Thyroid gland (tissue), 4 donors: Measurements from ENCODE around the gene BUD23. TPM values are rescaled to one million over a fixed set of nuclear protein-coding genes. Genes with fewer than 3 reads are reported as not detected.

ENCODE experiments used
- DNase-seq, 2 donors: peaks; one replicate each; pipeline ENCODE4 v3.0.0-alpha.2; 2019
- H3K27ac ChIP-seq, 3 donors: fragments of 200-600 bp; sonication (generic); 1 replicate in 2 of 3; 2 replicates in 1 of 3; pipeline ENCODE4 v1.5.1; 2016 to 2019; ENCODE audit warnings: mild to moderate bottlenecking in 1 of 3, moderate library complexity in 1 of 3
- H3K27me3 ChIP-seq: fragments of 200-600 bp; sonication (generic); one replicate; pipeline ENCODE4 v1.5.1; 2019
- H3K36me3 ChIP-seq, 2 donors: fragments of 200-600 bp; sonication (generic); one replicate each; pipeline ENCODE4 v1.5.1; 2016 to 2019
- H3K4me1 ChIP-seq, 2 donors: fragments of 200-600 bp; sonication (generic); one replicate each; pipeline ENCODE4 v1.5.1; 2017 to 2019
- H3K4me3 ChIP-seq, 3 donors: fragments of 200-600 bp; sonication (generic); replicated peaks in 1 of 3; 1 replicate in 2 of 3; 2 replicates in 1 of 3; pipeline ENCODE4 v1.5.1; 2016; ENCODE audit warnings: mild to moderate bottlenecking in 1 of 3
- H3K9me3 ChIP-seq: fragments of 200-600 bp; sonication (generic); one replicate; pipeline ENCODE4 v1.5.1; 2017
- POLR2A ChIP-seq, 2 donors: fragments of 450-650 bp; IDR thresholded peaks; one replicate each; pipeline ENCODE4 v1.6.1; 2017; ENCODE audit warnings: antibody characterized with exemption in 2 of 2, mild to moderate bottlenecking in 2 of 2, moderate library complexity in 1 of 2
- WGBS, 2 donors: methylation state at CpG; one replicate each; pipeline ENCODE4 v1.1.5; 2017; 5-methylcytosine and 5-hydroxymethylcytosine counted together
- intact Hi-C: fragments of 100-400 bp; cut with DNase I; formaldehyde crosslinking; loops from one replicate; pipeline ENCODE4 v1.15.1; 2023
- total RNA-seq, 4 donors: library from RNA; depleted of rRNA; stranded (reverse); fragments of >200 nt; gene quantifications; one replicate each; pipeline ENCODE4 v1.2.3, GENCODE V29; 2016
- TF ChIP-seq, protein P1 (sequence below), 6 experiments: fragments of 200-600 bp in 3 of 6; fragments of 450-650 bp in 3 of 6; sonication (generic) in 3 of 6; IDR thresholded peaks; one replicate each; pipeline ENCODE4 v1.5.1; 2016 to 2019; ENCODE audit warnings: antibody characterized with exemption in 6 of 6, mild to moderate bottlenecking in 2 of 6, inconsistent platforms in 1 of 6, moderate library complexity in 1 of 6

BUD23 gene
- total RNA-seq, 4 donors from 2014 or later, result 58.3 to 78.0 (median 64.9) TPM

DNA sequence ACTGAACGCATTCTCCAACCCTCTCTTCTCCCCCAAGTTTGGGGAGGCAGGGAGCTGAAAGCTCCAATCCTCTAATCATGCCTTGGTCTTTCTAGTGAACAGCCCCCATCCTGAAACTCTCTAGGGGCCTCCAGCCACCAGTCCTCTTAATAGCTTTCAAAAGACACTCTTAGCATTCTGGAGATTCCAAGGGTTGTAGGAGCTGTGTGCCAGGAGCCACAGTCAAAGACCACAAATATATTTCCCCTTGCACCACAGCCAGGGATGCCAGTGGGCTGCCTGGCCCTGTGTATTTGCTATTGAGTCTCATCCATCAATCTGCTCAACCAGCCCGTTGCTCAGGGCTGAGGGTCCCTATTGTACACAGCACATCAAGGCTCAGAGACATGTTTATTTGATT is 40.6 kb upstream of the BUD23 start:
- H3K4me3 ChIP-seq, result no peak overlapping the region
- no peaks in the 10 kb centered on the region for H3K27me3 ChIP-seq
- DNase-seq, result no peak
- TF ChIP-seq, protein P1, sequence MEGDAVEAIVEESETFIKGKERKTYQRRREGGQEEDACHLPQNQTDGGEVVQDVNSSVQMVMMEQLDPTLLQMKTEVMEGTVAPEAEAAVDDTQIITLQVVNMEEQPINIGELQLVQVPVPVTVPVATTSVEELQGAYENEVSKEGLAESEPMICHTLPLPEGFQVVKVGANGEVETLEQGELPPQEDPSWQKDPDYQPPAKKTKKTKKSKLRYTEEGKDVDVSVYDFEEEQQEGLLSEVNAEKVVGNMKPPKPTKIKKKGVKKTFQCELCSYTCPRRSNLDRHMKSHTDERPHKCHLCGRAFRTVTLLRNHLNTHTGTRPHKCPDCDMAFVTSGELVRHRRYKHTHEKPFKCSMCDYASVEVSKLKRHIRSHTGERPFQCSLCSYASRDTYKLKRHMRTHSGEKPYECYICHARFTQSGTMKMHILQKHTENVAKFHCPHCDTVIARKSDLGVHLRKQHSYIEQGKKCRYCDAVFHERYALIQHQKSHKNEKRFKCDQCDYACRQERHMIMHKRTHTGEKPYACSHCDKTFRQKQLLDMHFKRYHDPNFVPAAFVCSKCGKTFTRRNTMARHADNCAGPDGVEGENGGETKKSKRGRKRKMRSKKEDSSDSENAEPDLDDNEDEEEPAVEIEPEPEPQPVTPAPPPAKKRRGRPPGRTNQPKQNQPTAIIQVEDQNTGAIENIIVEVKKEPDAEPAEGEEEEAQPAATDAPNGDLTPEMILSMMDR (IDR thresholded peaks at IDR 0.05), result no peak
- no peak for TF ChIP-seq POLR2A (IDR thresholded peaks at IDR 0.05)
- 59 to 68% methylated on average over 2 of the region's 2 CpGs for WGBS, 2 donors
- H3K36me3 ChIP-seq, result no peaks in the 10 kb centered on the region
- H3K9me3 ChIP-seq, result no peaks in the 10 kb centered on the region
- intact Hi-C loops, result no loop called here
- H3K4me1 ChIP-seq, result peaks cover under 1 to 5% of the 10 kb centered on the region in 2 donors
- H3K27ac ChIP-seq, result no peak overlapping the region

DNA sequence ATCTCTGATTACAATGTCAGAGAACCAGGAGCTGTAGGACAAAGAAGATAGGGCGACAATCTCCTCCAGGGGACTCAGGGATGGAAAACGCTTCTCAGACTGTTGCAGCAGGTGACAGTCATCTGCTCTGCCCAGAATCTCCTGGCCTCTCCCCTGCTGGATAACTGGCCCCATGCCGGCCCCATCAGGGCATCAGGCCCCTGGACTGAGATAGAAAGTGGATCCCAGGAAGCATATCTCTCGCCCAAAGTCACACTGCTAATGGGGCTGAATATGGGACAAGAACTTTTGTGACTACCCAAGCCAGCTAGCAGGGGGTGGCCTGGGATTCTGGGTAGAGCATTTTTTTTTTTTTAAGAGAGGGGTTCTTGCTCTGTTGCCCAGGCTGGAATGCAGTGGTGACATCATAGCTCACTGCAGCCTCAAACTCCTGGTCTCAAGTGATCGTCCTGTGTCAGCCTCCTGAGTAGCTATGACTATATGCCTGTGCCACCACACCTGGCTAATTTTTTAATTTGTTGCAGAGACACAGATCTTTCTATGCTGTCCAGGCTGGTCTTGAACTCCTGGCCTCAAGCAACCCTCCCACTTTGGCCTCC is 38.6 kb upstream of the BUD23 start:
- no peak for TF ChIP-seq POLR2A (IDR thresholded peaks at IDR 0.05)
- TF ChIP-seq, protein P1 (IDR thresholded peaks at IDR 0.05), result no peak
- Histone ChIP-seq H3K27ac (no peak overlapping the region), H3K9me3 (no peaks in the 10 kb centered on the region), H3K4me1 (peaks cover 5 to 8% of the 10 kb centered on the region in 2 donors), H3K36me3 (no peaks in the 10 kb centered on the region), H3K4me3 (no peak overlapping the region), H3K27me3 (no peaks in the 10 kb centered on the region)
- DNase-seq, result no peak
- intact Hi-C loops, result no loop called here
- WGBS, 2 donors, result 54 to 75% methylated on average over 5 of the region's 5 CpGs

DNA sequence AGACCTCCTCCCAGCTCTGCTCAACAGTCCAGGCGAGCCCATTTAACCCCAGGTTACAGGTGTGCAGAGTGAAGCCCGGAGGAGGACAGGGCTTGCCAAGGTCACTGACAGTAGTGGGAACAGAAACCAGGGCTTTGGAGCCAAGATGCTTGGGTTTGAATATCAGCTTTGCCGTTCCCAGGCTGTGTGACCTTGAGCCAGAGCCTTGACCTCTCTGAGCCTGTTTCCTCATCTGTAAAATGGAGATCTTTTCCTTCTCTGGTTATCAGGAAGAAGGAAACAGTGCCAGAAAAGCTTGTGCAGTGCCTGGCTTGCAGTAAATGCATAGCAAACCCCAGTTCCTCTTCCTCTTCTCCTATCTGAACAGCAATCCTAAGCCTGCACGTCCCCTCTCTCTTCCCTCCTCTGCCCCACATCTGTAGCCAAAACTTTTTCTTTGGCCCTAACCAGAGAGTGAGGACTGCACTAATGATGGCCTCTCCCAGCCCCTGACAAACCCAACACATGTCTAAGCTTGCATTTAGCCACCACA is 37.7 kb upstream of the BUD23 start:
- no peak for DNase-seq
- Histone ChIP-seq H3K9me3 (no peaks in the 10 kb centered on the region), H3K27me3 (no peaks in the 10 kb centered on the region), H3K27ac (no peak overlapping the region), H3K4me3 (no peak overlapping the region), H3K36me3 (no peaks in the 10 kb centered on the region), H3K4me1 (peaks cover 5 to 8% of the 10 kb centered on the region in 2 donors)
- intact Hi-C loops, result no loop called here
- TF ChIP-seq, protein P1 (IDR thresholded peaks at IDR 0.05), result no peak
- no peak for TF ChIP-seq POLR2A (IDR thresholded peaks at IDR 0.05)
- WGBS, 2 donors, result 74 to 76% methylated on average over 4 of the region's 4 CpGs

DNA sequence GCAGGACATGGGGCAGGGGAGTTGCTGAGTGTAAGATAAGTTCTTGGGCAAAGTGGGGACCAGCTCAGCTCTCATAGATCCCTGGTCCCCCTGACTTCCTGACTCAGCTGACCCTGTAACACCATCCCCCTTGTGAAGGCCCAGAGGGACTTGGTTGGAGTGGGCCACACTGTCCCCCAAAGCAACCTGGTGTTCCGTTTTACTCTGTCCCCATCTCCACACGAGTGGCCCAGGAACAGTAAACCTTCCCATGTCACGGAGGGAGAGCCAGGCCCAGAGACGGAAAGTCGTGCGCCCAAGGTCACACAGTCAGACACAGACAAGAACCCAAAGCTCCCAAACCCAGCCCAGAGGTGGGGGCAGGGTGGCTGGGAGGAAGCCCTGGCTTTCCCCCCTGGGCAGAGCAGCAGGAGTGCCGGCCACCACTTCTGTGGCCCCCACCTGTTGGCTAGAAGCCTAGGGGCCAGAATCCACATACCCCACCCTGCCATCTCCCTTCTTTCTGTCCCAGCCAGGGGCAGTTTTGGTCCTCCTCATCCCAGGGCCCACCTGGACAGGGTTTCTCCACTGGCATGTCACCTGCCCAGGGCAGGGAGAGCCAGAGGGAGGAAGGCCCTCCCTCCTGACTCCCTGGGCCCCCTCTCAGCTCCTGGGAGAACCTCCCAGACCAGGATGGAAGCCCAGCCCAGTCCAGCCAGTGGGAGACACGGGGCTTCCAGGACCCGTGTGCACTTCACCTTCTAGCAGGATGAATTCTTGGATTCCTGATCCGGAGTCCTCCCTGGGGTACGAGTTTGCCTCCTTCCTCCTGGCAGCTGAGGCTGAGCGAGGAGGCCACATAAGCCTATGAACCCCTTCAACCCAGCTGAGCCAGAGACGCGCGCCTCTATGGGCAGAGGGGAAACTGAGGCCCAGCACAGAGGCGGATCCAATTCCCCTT is 36.3 kb upstream of the BUD23 start:
- Histone ChIP-seq H3K9me3 (no peaks in the 10 kb centered on the region), H3K36me3 (no peaks in the 10 kb centered on the region), H3K27ac (no peak overlapping the region), H3K27me3 (no peaks in the 10 kb centered on the region), H3K4me1 (peaks cover 5 to 8% of the 10 kb centered on the region in 2 donors), H3K4me3 (no peak overlapping the region)
- no peak for TF ChIP-seq POLR2A (IDR thresholded peaks at IDR 0.05)
- TF ChIP-seq, protein P1 (IDR thresholded peaks at IDR 0.05), result no peak
- no peak for DNase-seq
- 79 to 83% methylated on average over 7 to 9 of the region's 16 CpGs for WGBS, 2 donors
- intact Hi-C loops, result no loop called here
